ENCODE measurements around the gene THUMPD1. TPM values are rescaled to one million over a fixed set of nuclear protein-coding genes. Genes with fewer than 3 reads are reported as not detected.

THUMPD1 gene
- total and polyA plus RNA-seq, 10 of the 15 experiments (the other 5 are each of a cell fraction or from before 2014, with no cell fraction given): 21.5 to 49.5 (median 36.9) TPM

DNA sequence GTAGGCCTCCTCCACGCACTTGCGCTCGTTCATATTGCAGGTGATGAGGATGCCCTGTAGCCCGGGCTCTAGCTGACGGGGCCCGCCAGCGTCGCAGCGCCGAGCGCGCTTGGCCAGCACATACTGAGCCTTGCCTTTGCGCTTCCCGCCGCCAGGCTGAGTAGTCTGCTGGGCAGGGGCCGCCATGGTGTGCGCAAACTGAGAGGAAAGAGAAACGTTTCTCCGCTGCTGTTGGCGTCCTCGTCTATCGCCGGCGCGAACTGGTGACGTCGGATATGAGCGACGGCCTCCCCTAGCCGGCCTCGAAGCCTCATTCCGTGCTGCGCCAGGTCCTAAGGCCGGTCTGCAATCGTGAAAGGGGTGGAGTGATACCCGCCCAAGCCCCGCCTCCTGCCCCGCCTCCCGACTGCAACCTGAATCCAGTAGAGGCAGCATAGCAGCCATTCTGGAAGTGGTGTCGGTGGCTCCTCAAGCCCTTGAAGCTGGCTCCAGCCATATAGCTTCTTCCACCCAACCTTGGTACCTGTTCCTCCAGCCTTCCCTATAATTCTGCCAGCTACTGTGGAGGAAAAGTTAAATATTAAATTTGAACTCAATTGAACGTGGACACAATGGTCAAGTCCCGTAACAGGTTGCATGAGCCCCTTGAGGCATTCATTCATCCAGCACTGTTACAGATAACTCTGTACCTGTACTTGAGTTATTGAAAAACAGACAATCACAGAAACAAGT, at the start of gene THUMPD1 (continued):
- TF ChIP-seq, protein P1, sequence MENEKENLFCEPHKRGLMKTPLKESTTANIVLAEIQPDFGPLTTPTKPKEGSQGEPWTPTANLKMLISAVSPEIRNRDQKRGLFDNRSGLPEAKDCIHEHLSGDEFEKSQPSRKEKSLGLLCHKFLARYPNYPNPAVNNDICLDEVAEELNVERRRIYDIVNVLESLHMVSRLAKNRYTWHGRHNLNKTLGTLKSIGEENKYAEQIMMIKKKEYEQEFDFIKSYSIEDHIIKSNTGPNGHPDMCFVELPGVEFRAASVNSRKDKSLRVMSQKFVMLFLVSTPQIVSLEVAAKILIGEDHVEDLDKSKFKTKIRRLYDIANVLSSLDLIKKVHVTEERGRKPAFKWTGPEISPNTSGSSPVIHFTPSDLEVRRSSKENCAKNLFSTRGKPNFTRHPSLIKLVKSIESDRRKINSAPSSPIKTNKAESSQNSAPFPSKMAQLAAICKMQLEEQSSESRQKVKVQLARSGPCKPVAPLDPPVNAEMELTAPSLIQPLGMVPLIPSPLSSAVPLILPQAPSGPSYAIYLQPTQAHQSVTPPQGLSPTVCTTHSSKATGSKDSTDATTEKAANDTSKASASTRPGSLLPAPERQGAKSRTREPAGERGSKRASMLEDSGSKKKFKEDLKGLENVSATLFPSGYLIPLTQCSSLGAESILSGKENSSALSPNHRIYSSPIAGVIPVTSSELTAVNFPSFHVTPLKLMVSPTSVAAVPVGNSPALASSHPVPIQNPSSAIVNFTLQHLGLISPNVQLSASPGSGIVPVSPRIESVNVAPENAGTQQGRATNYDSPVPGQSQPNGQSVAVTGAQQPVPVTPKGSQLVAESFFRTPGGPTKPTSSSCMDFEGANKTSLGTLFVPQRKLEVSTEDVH (IDR thresholded peaks at IDR 0.05; ENCODE audit: low read depth, partially characterized antibody): peak; percentile 55
- TF ChIP-seq, protein P2, sequence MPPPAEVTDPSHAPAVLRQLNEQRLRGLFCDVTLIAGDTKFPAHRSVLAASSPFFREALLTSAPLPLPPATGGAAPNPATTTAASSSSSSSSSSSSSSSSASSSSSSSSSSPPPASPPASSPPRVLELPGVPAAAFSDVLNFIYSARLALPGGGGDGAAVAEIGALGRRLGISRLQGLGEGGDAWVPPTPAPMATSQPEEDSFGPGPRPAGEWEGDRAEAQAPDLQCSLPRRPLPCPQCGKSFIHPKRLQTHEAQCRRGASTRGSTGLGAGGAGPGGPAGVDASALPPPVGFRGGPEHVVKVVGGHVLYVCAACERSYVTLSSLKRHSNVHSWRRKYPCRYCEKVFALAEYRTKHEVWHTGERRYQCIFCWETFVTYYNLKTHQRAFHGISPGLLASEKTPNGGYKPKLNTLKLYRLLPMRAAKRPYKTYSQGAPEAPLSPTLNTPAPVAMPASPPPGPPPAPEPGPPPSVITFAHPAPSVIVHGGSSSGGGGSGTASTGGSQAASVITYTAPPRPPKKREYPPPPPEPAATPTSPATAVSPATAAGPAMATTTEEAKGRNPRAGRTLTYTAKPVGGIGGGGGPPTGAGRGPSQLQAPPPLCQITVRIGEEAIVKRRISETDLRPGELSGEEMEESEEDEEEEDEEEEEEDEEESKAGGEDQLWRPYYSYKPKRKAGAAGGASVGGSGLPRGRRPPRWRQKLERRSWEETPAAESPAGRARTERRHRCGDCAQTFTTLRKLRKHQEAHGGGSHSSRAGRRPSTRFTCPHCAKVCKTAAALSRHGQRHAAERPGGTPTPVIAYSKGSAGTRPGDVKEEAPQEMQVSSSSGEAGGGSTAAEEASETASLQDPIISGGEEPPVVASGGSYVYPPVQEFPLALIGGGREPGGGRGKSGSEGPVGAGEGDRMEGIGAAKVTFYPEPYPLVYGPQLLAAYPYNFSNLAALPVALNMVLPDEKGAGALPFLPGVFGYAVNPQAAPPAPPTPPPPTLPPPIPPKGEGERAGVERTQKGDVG (CRISPR knock-in tag; IDR thresholded peaks at IDR 0.05): no peak
- TF ChIP-seq FOS (IDR thresholded peaks at IDR 0.05; ENCODE audit: borderline replicate concordance, extremely low read depth, insufficient read length) (no peak), POLR2AphosphoS2 (IDR thresholded peaks at IDR 0.05; ENCODE audit: low read depth, low read length) (0 out of 2 replicates have a peak, but pooled peaks have one; percentile 56), KDM1A (IDR thresholded peaks at IDR 0.05; ENCODE audit: borderline replicate concordance) (no peak), CBX5 (IDR thresholded peaks at IDR 0.05; ENCODE audit: low read depth) (no peak), POLR2A (IDR thresholded peaks at IDR 0.05; ENCODE audit: low read depth, low read length) (peak; percentile 95), ASH2L (IDR thresholded peaks at IDR 0.05; ENCODE audit: borderline replicate concordance, low read depth) (peak; percentile 76; the same call in 1 of the 2 replicates), RELA (IDR thresholded peaks at IDR 0.05; ENCODE audit: borderline replicate concordance, partially characterized antibody) (peak; percentile 83), HCFC1 (IDR thresholded peaks at IDR 0.05; ENCODE audit: low read length) (peak; percentile 86), SMAD1 (IDR thresholded peaks at IDR 0.05; ENCODE audit: low read depth, partially characterized antibody) (no peak), ZNF622 (IDR thresholded peaks at IDR 0.05) (no peak), DPF2 (IDR thresholded peaks at IDR 0.05) (peak; percentile 27; the same call in 1 of the 2 replicates), TCF12 (IDR thresholded peaks at IDR 0.05; ENCODE audit: low read depth, low read length) (peak; percentile 51; the same call in 1 of the 2 replicates), NR2C2 (IDR thresholded peaks at IDR 0.05; ENCODE audit: borderline replicate concordance, control insufficient read depth, insufficient read length, low read depth) (no peak)
- TF ChIP-seq, protein P3, sequence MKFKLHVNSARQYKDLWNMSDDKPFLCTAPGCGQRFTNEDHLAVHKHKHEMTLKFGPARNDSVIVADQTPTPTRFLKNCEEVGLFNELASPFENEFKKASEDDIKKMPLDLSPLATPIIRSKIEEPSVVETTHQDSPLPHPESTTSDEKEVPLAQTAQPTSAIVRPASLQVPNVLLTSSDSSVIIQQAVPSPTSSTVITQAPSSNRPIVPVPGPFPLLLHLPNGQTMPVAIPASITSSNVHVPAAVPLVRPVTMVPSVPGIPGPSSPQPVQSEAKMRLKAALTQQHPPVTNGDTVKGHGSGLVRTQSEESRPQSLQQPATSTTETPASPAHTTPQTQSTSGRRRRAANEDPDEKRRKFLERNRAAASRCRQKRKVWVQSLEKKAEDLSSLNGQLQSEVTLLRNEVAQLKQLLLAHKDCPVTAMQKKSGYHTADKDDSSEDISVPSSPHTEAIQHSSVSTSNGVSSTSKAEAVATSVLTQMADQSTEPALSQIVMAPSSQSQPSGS (IDR thresholded peaks at IDR 0.05; ENCODE audit: low read length): no peak
- TF ChIP-seq, protein P4, sequence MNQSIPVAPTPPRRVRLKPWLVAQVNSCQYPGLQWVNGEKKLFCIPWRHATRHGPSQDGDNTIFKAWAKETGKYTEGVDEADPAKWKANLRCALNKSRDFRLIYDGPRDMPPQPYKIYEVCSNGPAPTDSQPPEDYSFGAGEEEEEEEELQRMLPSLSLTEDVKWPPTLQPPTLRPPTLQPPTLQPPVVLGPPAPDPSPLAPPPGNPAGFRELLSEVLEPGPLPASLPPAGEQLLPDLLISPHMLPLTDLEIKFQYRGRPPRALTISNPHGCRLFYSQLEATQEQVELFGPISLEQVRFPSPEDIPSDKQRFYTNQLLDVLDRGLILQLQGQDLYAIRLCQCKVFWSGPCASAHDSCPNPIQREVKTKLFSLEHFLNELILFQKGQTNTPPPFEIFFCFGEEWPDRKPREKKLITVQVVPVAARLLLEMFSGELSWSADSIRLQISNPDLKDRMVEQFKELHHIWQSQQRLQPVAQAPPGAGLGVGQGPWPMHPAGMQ (IDR thresholded peaks at IDR 0.05; ENCODE audit: borderline replicate concordance): no peak
- TF ChIP-seq, protein P5, sequence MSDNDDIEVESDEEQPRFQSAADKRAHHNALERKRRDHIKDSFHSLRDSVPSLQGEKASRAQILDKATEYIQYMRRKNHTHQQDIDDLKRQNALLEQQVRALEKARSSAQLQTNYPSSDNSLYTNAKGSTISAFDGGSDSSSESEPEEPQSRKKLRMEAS (IDR thresholded peaks at IDR 0.05; ENCODE audit: low read depth, low read length): peak; percentile 60; the same call in 1 of the 2 replicates
- TF ChIP-seq, protein P6, sequence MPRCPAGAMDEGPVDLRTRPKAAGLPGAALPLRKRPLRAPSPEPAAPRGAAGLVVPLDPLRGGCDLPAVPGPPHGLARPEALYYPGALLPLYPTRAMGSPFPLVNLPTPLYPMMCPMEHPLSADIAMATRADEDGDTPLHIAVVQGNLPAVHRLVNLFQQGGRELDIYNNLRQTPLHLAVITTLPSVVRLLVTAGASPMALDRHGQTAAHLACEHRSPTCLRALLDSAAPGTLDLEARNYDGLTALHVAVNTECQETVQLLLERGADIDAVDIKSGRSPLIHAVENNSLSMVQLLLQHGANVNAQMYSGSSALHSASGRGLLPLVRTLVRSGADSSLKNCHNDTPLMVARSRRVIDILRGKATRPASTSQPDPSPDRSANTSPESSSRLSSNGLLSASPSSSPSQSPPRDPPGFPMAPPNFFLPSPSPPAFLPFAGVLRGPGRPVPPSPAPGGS (IDR thresholded peaks at IDR 0.05; ENCODE audit: borderline replicate concordance, insufficient read depth, low read depth, low read length, poor library complexity, severe bottlenecking): no peak

Measured in GM12878 (cell line).